Spleen (tissue), 7 donors: ENCODE measurements around the gene SPDYE1.

ENCODE experiments used
- CTCF ChIP-seq, 11 experiments: fragments of 200-600 bp in 7 of 11; fragments of 450-650 bp in 4 of 11; sonication (generic) in 4 of 11; IDR thresholded peaks in 8 of 11; conservative IDR thresholded peaks in 3 of 11; 1 replicate in 7 of 11; 2 replicates in 4 of 11; pipeline versions ENCODE4 v1.4.0 to v1.8.0; 2016 to 2021; ENCODE audit warnings: antibody characterized with exemption in 11 of 11, inconsistent platforms in 4 of 11, mild to moderate bottlenecking in 1 of 11
- POLR2A ChIP-seq, 3 donors: fragments of 450-650 bp; IDR thresholded peaks; one replicate each; pipeline ENCODE4 v1.5.1; 2017; ENCODE audit warnings: antibody characterized with exemption in 3 of 3, mild to moderate bottlenecking in 1 of 3
- donor health status: DM: no; HTN: no; CAD: no; lungs with moderate emphysema.
- donor health status: DM: no; HTN: no; CAD: no.
- donor health status: DM: no; HTN: no; CAD: no.

DNA sequence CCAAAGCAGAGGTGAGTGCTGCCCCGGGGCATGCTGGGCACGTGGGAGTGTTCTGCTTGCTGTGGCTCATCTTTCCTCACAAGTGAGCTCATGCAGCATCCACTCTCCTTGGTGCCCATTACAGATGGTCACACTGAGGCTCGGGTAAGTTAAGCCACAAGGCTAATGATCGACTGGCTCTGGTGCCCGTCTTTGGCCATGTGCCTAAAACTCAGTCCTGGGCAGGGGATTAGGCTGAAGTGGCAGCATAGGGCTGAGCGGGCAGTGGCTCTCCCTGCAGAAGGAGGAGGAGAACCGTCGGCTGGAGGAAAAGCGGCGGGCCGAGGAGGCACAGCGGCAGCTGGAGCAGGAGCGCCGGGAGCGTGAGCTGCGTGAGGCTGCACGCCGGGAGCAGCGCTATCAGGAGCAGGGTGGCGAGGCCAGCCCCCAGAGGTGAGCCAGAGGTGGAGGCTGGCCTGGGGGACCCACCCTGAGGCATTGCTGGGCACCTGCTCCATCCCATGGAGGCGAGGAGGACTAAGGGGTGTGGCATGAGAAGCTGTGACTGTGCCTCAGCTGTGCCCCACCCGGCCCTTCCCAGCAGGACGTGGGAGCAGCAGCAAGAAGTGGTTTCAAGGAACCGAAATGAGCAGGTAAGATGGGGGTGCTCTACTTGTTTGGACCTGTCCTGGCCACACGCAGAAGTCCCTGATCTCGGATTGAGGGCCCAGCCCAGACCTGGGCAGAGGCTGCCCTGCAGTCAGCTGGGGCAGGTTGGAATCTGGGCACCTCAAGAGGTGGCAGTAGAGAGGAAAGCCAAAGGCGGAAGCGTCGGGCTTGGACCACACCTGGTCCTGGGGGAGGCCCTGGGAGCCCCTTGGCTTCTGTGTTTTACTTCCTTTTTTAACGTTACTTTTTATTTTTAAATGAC is 60.4 kb downstream of the SPDYE1 start:
- TF ChIP-seq CTCF (IDR thresholded peaks at IDR 0.05 in 8 of 11, conservative IDR thresholded peaks at IDR 0.05 in 3 of 11) (no peak), POLR2A (IDR thresholded peaks at IDR 0.05) (no peak)
